GM21515 (cell line): ENCODE measurements around the gene AKAP3.
A peak's percentile ranks its signal among the peaks of the same experiment; 100 is the strongest.

Experiments
- ATAC-seq: cut with Tn5 transposase; IDR thresholded peaks from one replicate; pipeline ENCODE4 v1.9.1; 2021; ENCODE audit not compliant: unreplicated experiment

The AKAP3 gene

GRCh38 chr12:4603421-4603820 is 45.4 kb downstream of the AKAP3 start:
- ATAC-seq = no peak

GRCh38 chr12:4595881-4596280 is 53.0 kb downstream of the AKAP3 start:
- ATAC-seq = no peak

- no peak for ATAC-seq
These were observed 57.6 kb downstream of the AKAP3 start for GRCh38 chr12:4591180-4591687.

GRCh38 chr12:4589941-4590340 is 58.9 kb downstream of the AKAP3 start:
- no peak for ATAC-seq

- no peak for ATAC-seq
These were observed 59.9 kb downstream of the AKAP3 start for GRCh38 chr12:4588916-4589315.

- no peak for ATAC-seq
These were observed 61.7 kb downstream of the AKAP3 start for GRCh38 chr12:4587108-4587507.

- ATAC-seq = no peak
These were observed 62.4 kb downstream of the AKAP3 start for GRCh38 chr12:4586500-4586899.

GRCh38 chr12:4584896-4585295 is 64.0 kb downstream of the AKAP3 start:
- ATAC-seq = no peak

GRCh38 chr12:4584281-4584680 is 64.6 kb downstream of the AKAP3 start:
- ATAC-seq = no peak

GRCh38 chr12:4580281-4580688 is 68.6 kb downstream of the AKAP3 start:
- ATAC-seq = no peak

GRCh38 chr12:4579305-4580102 is 69.3 kb downstream of the AKAP3 start:
- no peak for ATAC-seq

- no peak for ATAC-seq
These were observed 76.2 kb downstream of the AKAP3 start for GRCh38 chr12:4572680-4573079.

GRCh38 chr12:4569261-4569660 is 79.6 kb downstream of the AKAP3 start:
- ATAC-seq = no peak

GRCh38 chr12:4567073-4567881 is 81.6 kb downstream of the AKAP3 start:
- ATAC-seq = peak; percentile 49

- no peak for ATAC-seq
These were observed 82.4 kb downstream of the AKAP3 start for GRCh38 chr12:4566474-4566873.
